Body of pancreas (tissue), 4 donors: ENCODE data around the gene KRT79.

Experiments used
- CTCF ChIP-seq, 7 experiments: fragments of 450-650 bp in 4 of 7; fragments of 200-600 bp in 3 of 7; sonication (generic) in 3 of 7; IDR thresholded peaks; one replicate each; pipeline ENCODE4 v1.5.1; 2016 to 2019; ENCODE audit warnings: antibody characterized with exemption in 7 of 7
- POLR2A ChIP-seq, 3 donors: fragments of 450-650 bp; IDR thresholded peaks; one replicate each; pipeline ENCODE4 v1.6.1; 2016; ENCODE audit warnings: antibody characterized with exemption in 3 of 3, mild to moderate bottlenecking in 2 of 3

- TF ChIP-seq CTCF (IDR thresholded peaks at IDR 0.05) (no peak), POLR2A (IDR thresholded peaks at IDR 0.05) (no peak)
Measured at GRCh38 chr12:52836042-52836466, 1.9 kb upstream of the KRT79 start.
